Activated T-helper 2 cell treated with anti-CD3 and anti-CD28 coated beads, Interferon-gamma antibody, Interleukin-2, Interleukin-4, amounts not matched to agents 10 μg/mL and 5 μg/mL and 100 μg/mL, durations not matched to agents 14 hours and 24 hours and 36 hours (primary cell): ENCODE data around the gene ETV6. TPM values are rescaled to one million over a fixed set of nuclear protein-coding genes. Genes with fewer than 3 reads are reported as not detected.

Experiments used
- DNase-seq: peaks from one replicate; pipeline ENCODE4 v3.0.0; 2021; ENCODE audit warnings: low spot score
- H3K27ac Mint-ChIP-seq: one replicate; pipeline ENCODE4 v1.8.0; 2021; ENCODE audit warnings: mixed read lengths
- H3K27me3 Mint-ChIP-seq: one replicate; pipeline ENCODE4 v1.8.0; 2021; ENCODE audit warnings: low read depth, mixed read lengths
- H3K36me3 Mint-ChIP-seq: one replicate; pipeline ENCODE4 v1.8.0; 2021; ENCODE audit warnings: low read depth, mixed read lengths
- H3K4me1 Mint-ChIP-seq: one replicate; pipeline ENCODE4 v1.8.0; 2021; ENCODE audit warnings: low read depth, mixed read lengths
- H3K4me3 Mint-ChIP-seq: one replicate; pipeline ENCODE4 v1.8.0; 2021; ENCODE audit warnings: low read depth, mild to moderate bottlenecking, moderate library complexity, mixed read lengths
- H3K9me3 Mint-ChIP-seq: one replicate; pipeline ENCODE4 v1.8.0; 2021; ENCODE audit warnings: mixed read lengths
- intact Hi-C: fragments of 100-400 bp; cut with micrococcal nuclease; formaldehyde crosslinking; loops from one replicate; pipeline ENCODE4 v1.15.1; 2023
- total RNA-seq: library from RNA; stranded (reverse); gene quantifications from 2 replicates; pipeline ENCODE4 v1.2.3, GENCODE V29; 2022

ETV6 gene
- total RNA-seq, 1 donor from 2014 or later = 69.4 TPM

- Mint-ChIP-seq H3K4me3 (no peak overlapping the region), H3K27me3 (no peaks in the 10 kb centered on the region), H3K27ac (no peak overlapping the region), H3K9me3 (peaks cover 9% of the 10 kb centered on the region), H3K4me1 (peaks cover 17% of the 10 kb centered on the region), H3K36me3 (peaks cover 94% of the 10 kb centered on the region)
- intact Hi-C loops = no loop called here
- no peak for DNase-seq
Measured at GRCh38 chr12:11888029-11888428, 238.6 kb downstream of the ETV6 start.

GRCh38 chr12:11891346-11891745 is 241.9 kb downstream of the ETV6 start:
- Mint-ChIP-seq H3K27me3 (no peaks in the 10 kb centered on the region), H3K4me1 (peaks cover 24% of the 10 kb centered on the region), H3K9me3 (peaks cover 9% of the 10 kb centered on the region), H3K36me3 (peaks cover 73% of the 10 kb centered on the region), H3K27ac (no peak overlapping the region), H3K4me3 (no peak overlapping the region)
- DNase-seq = no peak
- intact Hi-C loops = no loop called here

- intact Hi-C loops = no loop called here
- peaks cover 27% of the 10 kb centered on the region for H3K4me1 Mint-ChIP-seq
- no peak overlapping the region for H3K27ac Mint-ChIP-seq
- no peak overlapping the region for H3K4me3 Mint-ChIP-seq
- peaks cover 68% of the 10 kb centered on the region for H3K36me3 Mint-ChIP-seq
- H3K27me3 Mint-ChIP-seq = no peaks in the 10 kb centered on the region
- H3K9me3 Mint-ChIP-seq = peaks cover 9% of the 10 kb centered on the region
- DNase-seq = no peak
Measured at GRCh38 chr12:11891754-11892386, 242.4 kb downstream of the ETV6 start.

- no peak for DNase-seq
- no peaks in the 10 kb centered on the region for H3K27me3 Mint-ChIP-seq
- no peak overlapping the region for H3K4me3 Mint-ChIP-seq
- intact Hi-C loops = no loop called here
- H3K9me3 Mint-ChIP-seq = peaks cover 8% of the 10 kb centered on the region
- peaks cover 39% of the 10 kb centered on the region for H3K4me1 Mint-ChIP-seq
- no peak overlapping the region for H3K27ac Mint-ChIP-seq
- peaks cover 51% of the 10 kb centered on the region for H3K36me3 Mint-ChIP-seq
Measured at GRCh38 chr12:11893998-11894397, 244.5 kb downstream of the ETV6 start.

- Mint-ChIP-seq H3K4me3 (no peak overlapping the region), H3K27ac (no peak overlapping the region), H3K4me1 (peaks cover 35% of the 10 kb centered on the region), H3K27me3 (no peaks in the 10 kb centered on the region), H3K36me3 (peaks cover 42% of the 10 kb centered on the region), H3K9me3 (no peaks in the 10 kb centered on the region)
- intact Hi-C loops = no loop called here
- no peak for DNase-seq
Measured at GRCh38 chr12:11894890-11895289, 245.4 kb downstream of the ETV6 start.

- intact Hi-C loops = no loop called here
Measured at GRCh38 chr12:11895421-11896078, 246.1 kb downstream of the ETV6 start.

GRCh38 chr12:11896417-11896929 is 247.0 kb downstream of the ETV6 start:
- intact Hi-C loops = no loop called here
- no peak overlapping the region for H3K27ac Mint-ChIP-seq
- no peak overlapping the region for H3K4me3 Mint-ChIP-seq
- no peaks in the 10 kb centered on the region for H3K27me3 Mint-ChIP-seq
- no peak for DNase-seq
- peaks cover 28% of the 10 kb centered on the region for H3K36me3 Mint-ChIP-seq
- H3K9me3 Mint-ChIP-seq = no peaks in the 10 kb centered on the region
- peaks cover 43% of the 10 kb centered on the region for H3K4me1 Mint-ChIP-seq

More at GRCh38 chr12:11895421-11896078, 246.1 kb downstream of the ETV6 start:
- Mint-ChIP-seq H3K27ac (peak overlapping the region; percentile 25), H3K4me3 (no peak overlapping the region), H3K4me1 (peaks cover 40% of the 10 kb centered on the region), H3K9me3 (no peaks in the 10 kb centered on the region), H3K27me3 (no peaks in the 10 kb centered on the region), H3K36me3 (peaks cover 37% of the 10 kb centered on the region)
- DNase-seq = no peak

- DNase-seq = no peak
- peaks cover 14% of the 10 kb centered on the region for H3K36me3 Mint-ChIP-seq
- peaks cover 57% of the 10 kb centered on the region for H3K4me1 Mint-ChIP-seq
- intact Hi-C loops = no loop called here
- no peaks in the 10 kb centered on the region for H3K27me3 Mint-ChIP-seq
- peak overlapping the region; percentile 12 for H3K27ac Mint-ChIP-seq
- no peaks in the 10 kb centered on the region for H3K9me3 Mint-ChIP-seq
- H3K4me3 Mint-ChIP-seq = no peak overlapping the region
Measured at GRCh38 chr12:11897923-11898322, 248.4 kb downstream of the ETV6 start.

GRCh38 chr12:11901701-11902524 is 252.4 kb downstream of the ETV6 start:
- DNase-seq = no peak
- intact Hi-C loops = loop anchor here (1.0 to 5.0 kb wide), 9 partner anchors 40 to 253 kb away; partner anchors contain the start of gene ETV6
- peaks cover 59% of the 10 kb centered on the region for H3K4me1 Mint-ChIP-seq

GRCh38 chr12:11902525-11902875 is 253.0 kb downstream of the ETV6 start:
- Mint-ChIP-seq H3K4me3 (no peak overlapping the region), H3K36me3 (peaks cover 8% of the 10 kb centered on the region), H3K27ac (peak overlapping the region; percentile 85), H3K9me3 (peaks cover 20% of the 10 kb centered on the region), H3K4me1 (peaks cover 57% of the 10 kb centered on the region), H3K27me3 (no peaks in the 10 kb centered on the region)
- intact Hi-C loops = loop anchor here (1.0 to 5.0 kb wide), 9 partner anchors 40 to 253 kb away; partner anchors contain the start of gene ETV6
- DNase-seq = no peak

More at GRCh38 chr12:11901701-11902524, 252.4 kb downstream of the ETV6 start:
- Mint-ChIP-seq H3K36me3 (peaks cover 9% of the 10 kb centered on the region), H3K27ac (peak overlapping the region; percentile 85), H3K9me3 (peaks cover 14% of the 10 kb centered on the region), H3K27me3 (no peaks in the 10 kb centered on the region), H3K4me3 (no peak overlapping the region)

GRCh38 chr12:11904124-11904523 is 254.7 kb downstream of the ETV6 start:
- intact Hi-C loops = loop anchor here (5.0 kb wide), 2 partner anchors 42 to 128 kb away; no protein-coding TSS in a partner anchor
- Mint-ChIP-seq H3K9me3 (peaks cover 30% of the 10 kb centered on the region), H3K4me3 (no peak overlapping the region), H3K27me3 (no peaks in the 10 kb centered on the region), H3K27ac (no peak overlapping the region), H3K36me3 (peaks cover 10% of the 10 kb centered on the region), H3K4me1 (peaks cover 45% of the 10 kb centered on the region)
- DNase-seq = no peak

- Mint-ChIP-seq H3K27me3 (no peaks in the 10 kb centered on the region), H3K4me1 (peaks cover 37% of the 10 kb centered on the region), H3K36me3 (peaks cover 10% of the 10 kb centered on the region), H3K9me3 (peaks cover 30% of the 10 kb centered on the region), H3K27ac (no peak overlapping the region), H3K4me3 (no peak overlapping the region)
- DNase-seq = no peak
- intact Hi-C loops = no loop called here
Measured at GRCh38 chr12:11905534-11905933, 256.1 kb downstream of the ETV6 start.
